Subcutaneous adipose tissue (tissue), 4 donors: ENCODE measurements around the gene SUGCT. TPM values are rescaled to one million over a fixed set of nuclear protein-coding genes. Genes with fewer than 3 reads are reported as not detected.

Experiments used
- total RNA-seq, 4 donors: library from RNA; depleted of rRNA; stranded (reverse); fragments of >200 nt; gene quantifications; one replicate each; pipeline ENCODE4 v1.1.0, GENCODE V29; 2016
- TF ChIP-seq, protein P1 (sequence below): fragments of 450-650 bp; IDR thresholded peaks from one replicate; pipeline ENCODE4 v1.5.1; 2016; ENCODE audit warnings: low read depth, mild to moderate bottlenecking, control low read depth, antibody characterized with exemption, moderate library complexity

The SUGCT gene
- total RNA-seq, 4 donors from 2014 or later: 1.1 to 3.1 (median 1.8) TPM

DNA sequence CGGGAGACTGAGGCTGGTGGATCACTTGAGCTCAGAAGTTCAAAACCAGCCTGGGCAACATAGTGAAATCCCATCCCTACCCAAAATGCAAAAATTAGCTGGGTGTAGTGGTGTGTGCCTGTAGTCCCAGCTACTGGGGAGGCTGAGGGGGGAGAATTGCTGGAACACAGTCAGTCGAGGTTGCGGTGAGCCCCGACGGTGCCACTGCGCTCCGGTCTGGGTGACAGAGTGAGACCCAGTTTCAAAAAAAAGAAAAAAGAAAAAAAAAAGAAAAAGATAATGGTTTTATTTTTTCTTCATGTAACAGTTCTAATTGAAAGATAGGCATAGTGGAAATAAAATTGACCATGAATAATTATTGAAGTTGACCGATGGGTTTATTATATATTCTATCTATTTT, 99.9 kb downstream of the SUGCT start:
- TF ChIP-seq, protein P1, sequence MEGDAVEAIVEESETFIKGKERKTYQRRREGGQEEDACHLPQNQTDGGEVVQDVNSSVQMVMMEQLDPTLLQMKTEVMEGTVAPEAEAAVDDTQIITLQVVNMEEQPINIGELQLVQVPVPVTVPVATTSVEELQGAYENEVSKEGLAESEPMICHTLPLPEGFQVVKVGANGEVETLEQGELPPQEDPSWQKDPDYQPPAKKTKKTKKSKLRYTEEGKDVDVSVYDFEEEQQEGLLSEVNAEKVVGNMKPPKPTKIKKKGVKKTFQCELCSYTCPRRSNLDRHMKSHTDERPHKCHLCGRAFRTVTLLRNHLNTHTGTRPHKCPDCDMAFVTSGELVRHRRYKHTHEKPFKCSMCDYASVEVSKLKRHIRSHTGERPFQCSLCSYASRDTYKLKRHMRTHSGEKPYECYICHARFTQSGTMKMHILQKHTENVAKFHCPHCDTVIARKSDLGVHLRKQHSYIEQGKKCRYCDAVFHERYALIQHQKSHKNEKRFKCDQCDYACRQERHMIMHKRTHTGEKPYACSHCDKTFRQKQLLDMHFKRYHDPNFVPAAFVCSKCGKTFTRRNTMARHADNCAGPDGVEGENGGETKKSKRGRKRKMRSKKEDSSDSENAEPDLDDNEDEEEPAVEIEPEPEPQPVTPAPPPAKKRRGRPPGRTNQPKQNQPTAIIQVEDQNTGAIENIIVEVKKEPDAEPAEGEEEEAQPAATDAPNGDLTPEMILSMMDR: no peak

DNA sequence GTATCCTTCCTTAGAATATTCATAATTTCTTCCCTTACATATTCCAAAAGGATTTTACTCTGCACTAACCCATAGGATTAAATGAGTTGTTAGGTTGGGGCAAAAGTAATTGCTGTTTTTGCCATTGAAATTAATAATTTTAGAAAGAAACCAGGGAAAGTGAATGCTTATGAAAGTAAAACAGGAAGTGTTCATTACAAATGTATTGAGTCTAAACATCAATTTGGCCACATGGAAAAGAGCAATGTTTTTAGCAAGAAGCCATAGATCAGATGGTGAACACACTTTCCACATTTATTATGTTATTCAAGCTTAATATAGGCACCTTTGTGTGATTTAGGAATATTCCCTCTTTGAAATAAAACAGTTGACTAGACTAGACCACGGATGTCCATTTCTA, 102.9 kb downstream of the SUGCT start:
- TF ChIP-seq, protein P1: no peak

DNA sequence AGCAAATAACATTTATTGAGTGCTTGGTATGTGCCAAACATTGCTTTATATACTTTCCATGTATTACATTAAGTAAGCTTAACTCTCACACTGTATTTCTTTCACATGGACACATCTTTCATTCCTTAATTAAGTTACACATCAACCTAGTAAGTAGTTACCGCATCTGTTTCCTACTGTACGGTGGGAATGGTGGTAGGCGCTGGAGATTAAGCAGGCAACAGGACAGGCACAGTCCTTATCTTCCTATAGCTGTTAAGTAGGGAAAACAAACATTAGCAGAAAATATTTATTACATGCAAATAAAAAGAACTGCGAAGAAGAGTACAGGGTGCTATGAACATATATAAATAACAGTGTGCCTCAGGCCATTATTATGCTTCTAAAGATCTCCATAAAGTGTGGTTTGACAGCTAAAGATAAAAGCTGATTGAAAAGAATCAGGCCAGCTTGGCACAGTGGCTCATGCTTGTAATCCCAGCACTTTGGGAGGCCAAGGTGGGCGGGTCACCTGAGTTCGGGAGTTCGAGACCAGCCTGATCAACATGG, 105.0 kb downstream of the SUGCT start:
- TF ChIP-seq, protein P1: no peak

DNA sequence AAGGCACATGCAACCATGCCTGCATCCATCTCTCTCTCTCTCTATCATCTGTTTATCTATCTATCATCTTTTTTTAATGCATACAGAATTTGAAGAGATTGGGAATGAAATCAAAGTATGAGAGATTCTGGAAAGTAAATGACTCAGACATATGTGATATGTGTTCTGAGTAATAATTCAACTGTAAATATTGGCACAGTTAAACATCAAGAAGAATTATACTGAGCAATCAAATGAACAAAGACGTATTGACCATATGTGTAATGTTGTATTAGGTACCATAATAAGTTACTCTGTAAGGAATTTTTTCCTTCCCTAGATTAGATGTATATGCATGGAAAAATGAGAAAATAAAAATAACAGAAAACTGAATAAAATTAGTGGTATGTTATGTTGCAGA, 108.3 kb downstream of the SUGCT start:
- TF ChIP-seq, protein P1: no peak

DNA sequence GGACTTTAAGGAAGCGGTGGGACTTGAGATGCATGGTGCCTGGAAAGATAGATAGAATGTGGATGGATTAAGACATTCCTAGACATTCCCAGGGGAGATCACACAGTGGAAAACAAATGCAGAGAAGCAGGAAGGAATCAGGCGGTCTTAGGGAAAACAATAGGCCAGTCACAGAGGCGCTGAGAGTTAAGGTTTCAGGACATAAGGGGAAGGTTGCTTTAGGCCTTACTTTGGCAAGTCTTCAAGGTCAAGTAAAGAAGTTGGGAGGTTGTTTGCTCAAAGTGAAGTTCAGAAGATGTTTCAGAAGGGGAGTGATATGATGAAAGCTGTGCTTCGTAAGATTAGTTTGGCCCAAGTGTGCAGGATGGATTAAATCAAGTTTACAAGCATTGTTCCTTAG, 109.4 kb downstream of the SUGCT start:
- TF ChIP-seq, protein P1: no peak

DNA sequence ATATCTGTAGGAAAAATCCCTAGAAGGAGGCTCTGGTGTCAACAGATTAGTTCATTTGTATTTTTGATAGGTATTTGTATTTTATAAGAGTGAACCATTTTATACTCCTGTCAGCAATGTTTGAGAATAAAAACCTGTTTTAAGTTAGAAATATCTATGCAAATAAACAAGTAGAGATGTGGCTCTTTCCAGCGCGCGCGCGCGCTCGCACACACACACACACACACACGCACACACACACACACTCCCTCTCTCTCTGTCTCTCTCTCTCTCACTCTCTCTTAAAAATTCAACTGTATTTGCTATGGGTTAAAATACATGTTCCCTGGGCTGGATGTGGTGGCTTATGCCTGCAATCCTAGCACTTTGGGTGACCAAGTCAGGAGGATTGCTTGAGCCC, 113.9 kb downstream of the SUGCT start:
- TF ChIP-seq, protein P1: no peak

DNA sequence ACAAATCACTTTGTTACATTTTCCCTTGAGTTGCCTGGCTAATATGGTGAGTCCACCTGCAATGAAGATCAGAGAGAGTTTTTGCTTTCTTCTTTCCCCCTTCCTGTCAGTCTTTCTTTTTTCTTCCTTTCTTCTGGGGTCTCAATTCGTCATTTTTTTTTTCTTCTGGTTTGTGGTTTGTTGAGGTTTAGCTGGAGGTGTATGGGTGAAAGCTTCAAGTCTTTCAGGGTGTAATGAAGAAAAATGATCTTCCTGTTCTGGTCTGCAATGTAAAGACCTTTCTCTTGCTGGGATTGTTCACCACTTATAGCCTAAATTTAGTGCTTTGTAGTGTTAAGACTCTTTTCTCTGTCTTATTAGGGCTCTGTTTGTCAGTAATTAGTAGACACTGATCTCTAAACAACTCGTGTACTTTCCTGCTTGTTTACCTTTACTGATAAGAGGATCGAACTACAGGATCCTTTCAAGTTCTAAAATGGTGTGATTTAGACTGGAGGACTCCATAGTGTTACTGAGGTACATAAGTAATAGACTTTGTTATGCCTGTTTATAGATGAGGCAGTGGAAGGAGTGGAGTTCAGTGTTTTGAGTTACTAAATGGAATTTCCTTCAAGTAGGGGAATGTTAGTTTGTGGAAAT, 129.1 kb downstream of the SUGCT start:
- TF ChIP-seq, protein P1: no peak
